ENCODE data around the gene LYST. TPM values are rescaled to one million over a fixed set of nuclear protein-coding genes. Genes with fewer than 3 reads are reported as not detected.

The LYST gene
- polyA plus RNA-seq, 1 donor (not counting 4 experiments of a cell fraction or from before 2014, with no cell fraction given), result 24.7 TPM

GRCh38 chr1:235657747-235658526 lies 208.8 kb downstream of the LYST start:
- Histone ChIP-seq H3K4me2 (ENCODE audit: control insufficient read depth, extremely low read depth, insufficient read depth, low read depth, low read length) (no peak overlapping the region), H3K9ac (ENCODE audit: control insufficient read depth, extremely low read depth, insufficient read depth, low read length) (no peak overlapping the region), H3K4me1 (ENCODE audit: control insufficient read depth, extremely low read depth, insufficient read depth, low read length) (no peaks in the 10 kb centered on the region), H3K9me3 (ENCODE audit: control insufficient read depth, low read depth, low read length) (no peaks in the 10 kb centered on the region), H3K36me3 (ENCODE audit: control insufficient read depth in 2 of 2, extremely low read depth in 1 of 2, insufficient read depth in 2 of 2, low read length in 2 of 2) (no peaks in the 10 kb centered on the region), H2AFZ (ENCODE audit: control insufficient read depth, low read length) (no peak overlapping the region), H3K27ac (ENCODE audit: control insufficient read depth, insufficient read depth, low read length) (no peak overlapping the region), H3K4me3 (ENCODE audit: control insufficient read depth in 2 of 3, extremely low read depth in 1 of 3, insufficient read depth in 2 of 3, low read depth in 1 of 3, low read length in 3 of 3) (no peak overlapping the region), H3K9me1 (ENCODE audit: control insufficient read depth, extremely low read depth, insufficient read depth, low read length) (no peaks in the 10 kb centered on the region), H3K79me2 (ENCODE audit: control insufficient read depth, insufficient read depth, low read length) (no peaks in the 10 kb centered on the region), H4K20me1 (ENCODE audit: control insufficient read depth, extremely low read depth, insufficient read depth, low read length) (no peaks in the 10 kb centered on the region), H3K27me3 (ENCODE audit: control insufficient read depth, extremely low read depth, insufficient read depth, low read length) (no peaks in the 10 kb centered on the region)
- TF ChIP-seq EZH2 (IDR thresholded peaks at IDR 0.05; ENCODE audit: low read length), result no peak
- no peak for TF ChIP-seq CTCF (optimal IDR thresholded peaks at IDR 0.05 in 1 of 3, IDR thresholded peaks at IDR 0.05 in 1 of 3, conservative IDR thresholded peaks at IDR 0.05 in 1 of 3; ENCODE audit: extremely low read depth in 1 of 3, insufficient read depth in 2 of 3, low read length in 3 of 3)
- no peak for DNase-seq (ENCODE audit: low read depth, low spot score)
- dilution Hi-C loops (cut with MboI; ENCODE audit: extremely low pct_ligation_motif_present, low sequenced_read_pairs), result no loop called here
- FAIRE-seq, result no peak

- H3K4me2 ChIP-seq (ENCODE audit: control insufficient read depth, extremely low read depth, insufficient read depth, low read depth, low read length), result no peak overlapping the region
- no peaks in the 10 kb centered on the region for H3K79me2 ChIP-seq (ENCODE audit: control insufficient read depth, insufficient read depth, low read length)
- H3K36me3 ChIP-seq (ENCODE audit: control insufficient read depth in 2 of 2, extremely low read depth in 1 of 2, insufficient read depth in 2 of 2, low read length in 2 of 2), result no peaks in the 10 kb centered on the region
- TF ChIP-seq EZH2 (IDR thresholded peaks at IDR 0.05; ENCODE audit: low read length) (no peak), CTCF (optimal IDR thresholded peaks at IDR 0.05 in 1 of 3, IDR thresholded peaks at IDR 0.05 in 1 of 3, conservative IDR thresholded peaks at IDR 0.05 in 1 of 3; ENCODE audit: extremely low read depth in 1 of 3, insufficient read depth in 2 of 3, low read length in 3 of 3) (no peak)
- no peak overlapping the region for H3K9ac ChIP-seq (ENCODE audit: control insufficient read depth, extremely low read depth, insufficient read depth, low read length)
- no peaks in the 10 kb centered on the region for H3K27me3 ChIP-seq (ENCODE audit: control insufficient read depth, extremely low read depth, insufficient read depth, low read length)
- no peaks in the 10 kb centered on the region for H4K20me1 ChIP-seq (ENCODE audit: control insufficient read depth, extremely low read depth, insufficient read depth, low read length)
- FAIRE-seq, result no peak
- H3K9me3 ChIP-seq (ENCODE audit: control insufficient read depth, low read depth, low read length), result no peaks in the 10 kb centered on the region
- no peak overlapping the region for H3K4me3 ChIP-seq (ENCODE audit: control insufficient read depth in 2 of 3, extremely low read depth in 1 of 3, insufficient read depth in 2 of 3, low read depth in 1 of 3, low read length in 3 of 3)
- dilution Hi-C loops (cut with MboI; ENCODE audit: extremely low pct_ligation_motif_present, low sequenced_read_pairs), result no loop called here
- DNase-seq (ENCODE audit: low read depth, low spot score), result no peak
- H3K9me1 ChIP-seq (ENCODE audit: control insufficient read depth, extremely low read depth, insufficient read depth, low read length), result no peaks in the 10 kb centered on the region
- H2AFZ ChIP-seq (ENCODE audit: control insufficient read depth, low read length), result no peak overlapping the region
- H3K27ac ChIP-seq (ENCODE audit: control insufficient read depth, insufficient read depth, low read length), result no peak overlapping the region
- H3K4me1 ChIP-seq (ENCODE audit: control insufficient read depth, extremely low read depth, insufficient read depth, low read length), result no peaks in the 10 kb centered on the region
These were observed 209.4 kb downstream of the LYST start for GRCh38 chr1:235657269-235657668.
